ENCODE measurements around the gene TJP3.

DNA sequence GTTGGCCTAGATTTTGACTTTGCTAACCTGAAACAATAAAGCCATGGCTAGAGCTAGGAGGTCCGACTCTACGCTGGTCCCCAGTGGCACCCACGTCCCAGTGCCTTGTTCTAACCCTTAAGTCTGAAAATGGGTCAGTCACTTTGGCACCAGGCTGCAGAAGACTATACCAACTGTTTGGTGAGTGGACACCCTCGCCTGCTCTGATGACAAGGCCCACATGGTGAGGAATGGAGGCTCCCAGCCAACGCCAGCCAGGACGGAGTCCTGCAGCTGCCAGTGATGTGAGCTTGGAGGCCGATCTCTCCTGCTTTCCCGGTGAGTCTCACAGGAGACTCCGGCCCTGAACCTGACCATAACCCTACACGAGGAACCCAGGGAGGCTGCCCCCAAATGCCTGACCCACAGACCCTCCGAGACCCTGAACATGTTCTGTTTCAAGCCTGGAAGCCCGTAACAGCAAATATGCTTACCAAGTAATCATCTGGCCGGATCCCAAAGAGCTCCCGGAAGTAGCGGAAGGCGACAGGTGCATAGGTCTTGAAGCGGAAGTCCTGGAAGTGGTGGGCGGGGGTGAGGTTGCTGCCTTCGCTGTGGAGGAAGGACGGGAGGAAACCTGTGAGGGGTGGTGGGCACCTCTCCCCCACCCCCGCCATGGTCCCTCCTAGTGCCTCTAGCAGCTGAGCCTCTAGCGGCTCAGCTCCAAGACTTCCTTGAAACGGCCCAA is 47.5 kb upstream of the TJP3 start:
- TF ChIP-seq POLR2A (IDR thresholded peaks at IDR 0.05; ENCODE audit: low read depth) (no peak), POLR2AphosphoS5 (IDR thresholded peaks at IDR 0.05) (no peak), EP300 (IDR thresholded peaks at IDR 0.05) (no peak)
- TF ChIP-seq, protein P1, sequence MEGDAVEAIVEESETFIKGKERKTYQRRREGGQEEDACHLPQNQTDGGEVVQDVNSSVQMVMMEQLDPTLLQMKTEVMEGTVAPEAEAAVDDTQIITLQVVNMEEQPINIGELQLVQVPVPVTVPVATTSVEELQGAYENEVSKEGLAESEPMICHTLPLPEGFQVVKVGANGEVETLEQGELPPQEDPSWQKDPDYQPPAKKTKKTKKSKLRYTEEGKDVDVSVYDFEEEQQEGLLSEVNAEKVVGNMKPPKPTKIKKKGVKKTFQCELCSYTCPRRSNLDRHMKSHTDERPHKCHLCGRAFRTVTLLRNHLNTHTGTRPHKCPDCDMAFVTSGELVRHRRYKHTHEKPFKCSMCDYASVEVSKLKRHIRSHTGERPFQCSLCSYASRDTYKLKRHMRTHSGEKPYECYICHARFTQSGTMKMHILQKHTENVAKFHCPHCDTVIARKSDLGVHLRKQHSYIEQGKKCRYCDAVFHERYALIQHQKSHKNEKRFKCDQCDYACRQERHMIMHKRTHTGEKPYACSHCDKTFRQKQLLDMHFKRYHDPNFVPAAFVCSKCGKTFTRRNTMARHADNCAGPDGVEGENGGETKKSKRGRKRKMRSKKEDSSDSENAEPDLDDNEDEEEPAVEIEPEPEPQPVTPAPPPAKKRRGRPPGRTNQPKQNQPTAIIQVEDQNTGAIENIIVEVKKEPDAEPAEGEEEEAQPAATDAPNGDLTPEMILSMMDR (IDR thresholded peaks at IDR 0.05), result no peak

Data from esophagus muscularis mucosa (tissue), 4 donors.